Immature natural killer cell (primary cell): ENCODE results near the gene C5orf24. TPM values are rescaled to one million over a fixed set of nuclear protein-coding genes. Genes with fewer than 3 reads are reported as not detected.
A peak's percentile ranks its signal among the peaks of the same experiment; 100 is the strongest.

Experiments used
- DNase-seq, 3 donors: peaks; one replicate each; pipeline ENCODE4 v3.0.0; 2022; ENCODE audit warnings: mixed read lengths in 1 of 3
- H3K27ac Mint-ChIP-seq, 6 donors: one replicate each; pipeline ENCODE4 v1.8.0; 2020; ENCODE audit warnings: mixed read lengths in 6 of 6, mild to moderate bottlenecking in 5 of 6, inconsistent platforms in 4 of 6, moderate library complexity in 3 of 6
- H3K27me3 Mint-ChIP-seq, 3 donors: one replicate each; pipeline ENCODE4 v1.8.0; 2020 to 2021; ENCODE audit warnings: low read depth in 3 of 3, mild to moderate bottlenecking in 3 of 3, mixed read lengths in 3 of 3, moderate library complexity in 3 of 3, inconsistent platforms in 1 of 3
- H3K36me3 Mint-ChIP-seq, 3 donors: one replicate each; pipeline ENCODE4 v1.8.0; 2020; ENCODE audit warnings: mixed read lengths in 3 of 3, inconsistent platforms in 2 of 3, mild to moderate bottlenecking in 2 of 3
- H3K4me1 Mint-ChIP-seq, 2 donors: one replicate each; pipeline ENCODE4 v1.8.0; 2020; ENCODE audit warnings: inconsistent platforms in 2 of 2, mild to moderate bottlenecking in 2 of 2, mixed read lengths in 2 of 2, moderate library complexity in 1 of 2
- H3K4me3 Mint-ChIP-seq, 5 donors: one replicate each; pipeline ENCODE4 v1.8.0; 2020; ENCODE audit warnings: mild to moderate bottlenecking in 5 of 5, mixed read lengths in 5 of 5, inconsistent platforms in 3 of 5, moderate library complexity in 3 of 5
- H3K9me3 Mint-ChIP-seq, 6 donors: one replicate each; pipeline ENCODE4 v1.8.0; 2020; ENCODE audit warnings: mild to moderate bottlenecking in 6 of 6, mixed read lengths in 6 of 6, inconsistent platforms in 4 of 6, moderate library complexity in 3 of 6
- polyA plus RNA-seq, 3 donors: library from polyadenylated mRNA; unstranded; fragments of 300-500 nt; fragmentation: Illumina TruSeq; gene quantifications; one replicate each; pipeline ENCODE4 v1.2.3, GENCODE V29; 2021

C5orf24 gene
- polyA plus RNA-seq, 3 donors from 2014 or later: 10.9 to 20.5 (median 16.0) TPM

DNA sequence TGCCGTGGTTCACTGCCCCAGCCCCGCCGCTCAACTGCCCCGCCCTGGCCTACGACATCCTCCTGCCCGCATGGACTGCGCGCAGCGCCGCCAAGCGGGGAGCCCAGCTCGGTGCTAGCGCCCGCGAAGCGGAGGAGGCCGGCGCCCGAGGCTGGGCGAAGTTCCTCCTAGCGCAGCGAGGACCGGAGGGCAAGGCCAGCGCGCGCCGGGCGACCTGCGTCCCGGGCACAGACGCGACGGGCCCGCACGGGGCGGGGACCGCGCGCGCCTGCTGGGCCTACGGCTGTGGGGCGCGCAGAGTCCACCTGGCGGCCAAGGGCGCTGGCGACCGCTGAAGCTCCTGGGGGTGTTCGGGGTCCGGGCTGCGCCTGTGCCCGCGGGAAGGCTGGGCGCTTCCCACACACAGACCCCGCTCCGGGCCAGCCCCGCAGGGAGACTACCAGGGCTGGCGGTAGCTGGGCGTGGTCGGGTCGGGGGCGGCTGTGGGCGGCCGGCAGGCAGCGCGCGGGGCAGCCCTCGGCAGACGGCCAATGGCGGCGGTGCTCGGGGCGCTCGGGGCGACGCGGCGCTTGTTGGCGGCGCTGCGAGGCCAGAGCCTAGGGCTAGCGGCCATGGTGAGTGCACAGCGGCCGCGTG is 59.0 kb downstream of the C5orf24 start, which contains the start of gene PCBD2:
Gene PCBD2 (plus strand): TSS at position 522 of the 636 bp plus-strand sequence. CDS start 9 bp downstream, at position 531.
- H3K4me1 Mint-ChIP-seq: peaks cover 7 to 10% of the 10 kb centered on the region in 2 donors
- H3K36me3 Mint-ChIP-seq: peaks cover 0 to 8% (median 5%) of the 10 kb centered on the region in 3 donors
- H3K4me3 Mint-ChIP-seq: peak within 1 kb of the TSS; percentile 91 to 99 (median 97)
- no peaks in the 10 kb centered on the region for H3K9me3 Mint-ChIP-seq
- DNase-seq: peak; percentile 90 to 92 (median 92)
- H3K27me3 Mint-ChIP-seq: peaks cover 5 to 6% (median 6%) of the 10 kb centered on the region in 3 donors
- H3K27ac Mint-ChIP-seq: peak within 1 kb of the TSS; percentile 94 to 99 (median 96)

DNA sequence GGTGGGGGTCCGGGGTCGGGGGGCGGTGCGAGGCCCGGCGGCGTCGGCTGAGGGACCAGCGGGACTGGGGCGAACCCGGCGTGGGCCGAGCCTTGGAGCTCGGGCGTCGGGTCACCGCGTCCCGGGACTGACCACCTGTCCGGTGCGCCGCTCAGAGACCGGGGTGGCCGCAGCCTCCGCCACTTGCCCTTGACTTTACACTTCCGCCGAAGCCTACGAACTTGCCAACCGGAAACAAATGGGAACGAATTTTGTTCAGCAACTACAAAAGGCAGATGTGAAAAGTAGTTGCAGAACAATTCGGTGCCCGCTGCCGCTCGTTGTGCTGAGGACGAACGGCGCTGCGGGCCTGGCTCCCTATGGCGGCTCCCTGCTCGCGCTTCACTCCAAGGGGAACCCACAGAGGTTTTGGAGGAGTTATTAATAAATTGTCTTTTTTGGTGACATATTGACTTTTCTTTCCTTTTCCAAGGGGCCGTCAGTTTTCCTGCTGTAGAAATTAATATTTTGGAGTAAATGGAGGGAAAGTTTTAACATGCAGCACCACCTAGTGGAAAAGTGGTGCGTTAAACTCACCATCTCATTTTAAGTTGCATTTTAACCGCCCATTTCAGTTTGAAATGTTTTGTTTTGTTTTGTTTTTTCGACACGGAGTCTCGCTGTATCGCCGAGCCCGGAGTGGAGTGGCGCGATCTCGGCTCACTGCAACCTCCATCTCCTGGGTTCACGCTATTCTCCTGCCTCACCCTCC is 59.7 kb downstream of the C5orf24 start:
- Mint-ChIP-seq H3K27ac (peak overlapping the region; percentile 94 to 99 (median 96)), H3K27me3 (peaks cover 5 to 6% (median 6%) of the 10 kb centered on the region in 3 donors), H3K36me3 (peaks cover 0 to 4% (median 0%) of the 10 kb centered on the region in 3 donors), H3K4me3 (peak overlapping the region; percentile 91 to 99 (median 97)), H3K9me3 (no peaks in the 10 kb centered on the region), H3K4me1 (peaks cover 7 to 10% of the 10 kb centered on the region in 2 donors)
- peak; percentile 59 to 65 (median 63) for DNase-seq

DNA sequence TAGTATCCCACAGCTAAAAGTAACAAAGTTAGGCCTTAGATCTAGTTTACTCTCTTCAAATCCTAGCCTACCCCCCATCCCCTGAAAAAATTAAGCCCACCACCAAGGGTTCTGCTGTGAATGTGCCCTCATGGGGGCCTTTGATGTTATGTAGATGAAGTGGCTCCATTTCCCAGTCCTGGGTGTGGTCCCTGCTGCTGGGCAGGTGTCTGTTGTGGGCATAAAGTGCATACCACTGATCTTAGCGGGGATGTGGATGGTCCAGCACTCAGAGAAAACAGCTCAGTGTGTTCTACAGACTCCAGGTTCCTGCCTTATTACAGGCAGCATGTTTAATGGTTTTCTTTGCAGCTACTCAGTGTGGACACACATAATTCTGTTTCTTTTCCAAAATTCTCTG is 61.0 kb downstream of the C5orf24 start:
- Mint-ChIP-seq H3K27ac (peak overlapping the region; percentile 17 to 94 (median 70)), H3K36me3 (peaks cover 4 to 10% (median 4%) of the 10 kb centered on the region in 3 donors), H3K4me1 (peaks cover 7 to 10% of the 10 kb centered on the region in 2 donors), H3K4me3 (peak overlapping the region in 4 of 5 donors; percentile 58 to 68 (median 66)), H3K27me3 (peaks cover 5 to 6% (median 6%) of the 10 kb centered on the region in 3 donors), H3K9me3 (no peaks in the 10 kb centered on the region)
- no peak for DNase-seq

Other genes with a start within 250 kb of the C5orf24 start
- gene SAR1B, start 213.1 kb upstream of the C5orf24 start, polyA plus RNA-seq: 10 to 100 TPM; 47.6 to 55.8 (median 52.3) TPM
- gene SEC24A, start 197.2 kb upstream of the C5orf24 start, polyA plus RNA-seq: 1 to 10 TPM; 2.5 to 9.9 (median 3.7) TPM
- gene CAMLG, start 107.4 kb upstream of the C5orf24 start, polyA plus RNA-seq: 10 to 100 TPM; 33.3 to 49.7 (median 34.2) TPM
- 10 to 100 TPM; 12.0 to 28.2 (median 16.0) TPM for gene DDX46, start 87.2 kb upstream of the C5orf24 start, polyA plus RNA-seq
- gene TXNDC15, start 28.4 kb downstream of the C5orf24 start, polyA plus RNA-seq: 10 to 100 TPM; 12.9 to 25.3 (median 14.4) TPM
- 1 to 10 TPM; 2.8 to 9.3 (median 7.1) TPM for gene PCBD2, start 59.2 kb downstream of the C5orf24 start, polyA plus RNA-seq
- gene CATSPER3, start 121.9 kb downstream of the C5orf24 start, polyA plus RNA-seq: under 1 TPM in 1 of 3 donors, not detected in 2; 0.53 TPM
- gene PITX1, start 188.3 kb downstream of the C5orf24 start, polyA plus RNA-seq: not detected